NB4 (cell line): ENCODE results near the gene DLG2.

Experiments used
- DNase-seq: peaks from one replicate; pipeline ENCODE4 v3.0.0; 2010; ENCODE audit warnings: low read depth
- H3K4me3 ChIP-seq: one replicate; pipeline ENCODE4 v1.5.1; 2011; ENCODE audit warnings: mild to moderate bottlenecking, low read depth, low read length, moderate library complexity
- MYC ChIP-seq: IDR thresholded peaks from 2 replicates; pipeline ENCODE4 v1.6.1; 2011; ENCODE audit warnings: low read depth, low read length
- POLR2A ChIP-seq: IDR thresholded peaks from 2 replicates; pipeline ENCODE4 v1.6.1; 2011; ENCODE audit warnings: mild to moderate bottlenecking; ENCODE audit not compliant: insufficient read length; ENCODE audit errors: extremely low read depth
- TF ChIP-seq, protein P1 (sequence below): IDR thresholded peaks from one replicate; pipeline ENCODE4 v1.5.1; 2012; ENCODE audit warnings: low read depth, low read length
- TF ChIP-seq, protein P2 (sequence below): IDR thresholded peaks from 2 replicates; pipeline ENCODE4 v1.6.1; 2011; ENCODE audit warnings: low read depth, low read length

The DLG2 gene

DNA sequence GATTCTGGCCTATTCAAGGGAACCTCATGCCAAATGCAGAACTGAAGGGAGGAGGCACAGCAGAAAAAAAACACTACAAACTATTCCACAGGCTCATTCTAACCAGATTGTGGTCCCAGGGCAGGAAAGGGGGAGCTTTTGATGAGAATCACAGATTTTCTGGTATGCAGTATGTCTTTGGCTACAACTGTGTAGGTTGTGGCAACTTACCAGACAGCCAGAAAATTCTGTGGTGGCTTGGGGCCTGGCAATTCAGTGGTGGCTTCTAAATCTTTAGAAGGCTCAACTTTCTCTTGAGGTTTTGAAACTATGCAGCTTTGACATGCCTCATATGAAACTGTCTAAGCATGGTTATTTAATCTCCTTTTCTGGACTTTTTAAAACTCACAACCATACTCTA is 1490.2 kb downstream of the DLG2 start:
- TF ChIP-seq, protein P1, sequence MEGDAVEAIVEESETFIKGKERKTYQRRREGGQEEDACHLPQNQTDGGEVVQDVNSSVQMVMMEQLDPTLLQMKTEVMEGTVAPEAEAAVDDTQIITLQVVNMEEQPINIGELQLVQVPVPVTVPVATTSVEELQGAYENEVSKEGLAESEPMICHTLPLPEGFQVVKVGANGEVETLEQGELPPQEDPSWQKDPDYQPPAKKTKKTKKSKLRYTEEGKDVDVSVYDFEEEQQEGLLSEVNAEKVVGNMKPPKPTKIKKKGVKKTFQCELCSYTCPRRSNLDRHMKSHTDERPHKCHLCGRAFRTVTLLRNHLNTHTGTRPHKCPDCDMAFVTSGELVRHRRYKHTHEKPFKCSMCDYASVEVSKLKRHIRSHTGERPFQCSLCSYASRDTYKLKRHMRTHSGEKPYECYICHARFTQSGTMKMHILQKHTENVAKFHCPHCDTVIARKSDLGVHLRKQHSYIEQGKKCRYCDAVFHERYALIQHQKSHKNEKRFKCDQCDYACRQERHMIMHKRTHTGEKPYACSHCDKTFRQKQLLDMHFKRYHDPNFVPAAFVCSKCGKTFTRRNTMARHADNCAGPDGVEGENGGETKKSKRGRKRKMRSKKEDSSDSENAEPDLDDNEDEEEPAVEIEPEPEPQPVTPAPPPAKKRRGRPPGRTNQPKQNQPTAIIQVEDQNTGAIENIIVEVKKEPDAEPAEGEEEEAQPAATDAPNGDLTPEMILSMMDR, result no peak
- TF ChIP-seq, protein P2, sequence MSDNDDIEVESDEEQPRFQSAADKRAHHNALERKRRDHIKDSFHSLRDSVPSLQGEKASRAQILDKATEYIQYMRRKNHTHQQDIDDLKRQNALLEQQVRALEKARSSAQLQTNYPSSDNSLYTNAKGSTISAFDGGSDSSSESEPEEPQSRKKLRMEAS, result no peak
- TF ChIP-seq MYC, result no peak
- TF ChIP-seq POLR2A, result no peak
- DNase-seq, result no peak
- H3K4me3 ChIP-seq, result no peak overlapping the region

DNA sequence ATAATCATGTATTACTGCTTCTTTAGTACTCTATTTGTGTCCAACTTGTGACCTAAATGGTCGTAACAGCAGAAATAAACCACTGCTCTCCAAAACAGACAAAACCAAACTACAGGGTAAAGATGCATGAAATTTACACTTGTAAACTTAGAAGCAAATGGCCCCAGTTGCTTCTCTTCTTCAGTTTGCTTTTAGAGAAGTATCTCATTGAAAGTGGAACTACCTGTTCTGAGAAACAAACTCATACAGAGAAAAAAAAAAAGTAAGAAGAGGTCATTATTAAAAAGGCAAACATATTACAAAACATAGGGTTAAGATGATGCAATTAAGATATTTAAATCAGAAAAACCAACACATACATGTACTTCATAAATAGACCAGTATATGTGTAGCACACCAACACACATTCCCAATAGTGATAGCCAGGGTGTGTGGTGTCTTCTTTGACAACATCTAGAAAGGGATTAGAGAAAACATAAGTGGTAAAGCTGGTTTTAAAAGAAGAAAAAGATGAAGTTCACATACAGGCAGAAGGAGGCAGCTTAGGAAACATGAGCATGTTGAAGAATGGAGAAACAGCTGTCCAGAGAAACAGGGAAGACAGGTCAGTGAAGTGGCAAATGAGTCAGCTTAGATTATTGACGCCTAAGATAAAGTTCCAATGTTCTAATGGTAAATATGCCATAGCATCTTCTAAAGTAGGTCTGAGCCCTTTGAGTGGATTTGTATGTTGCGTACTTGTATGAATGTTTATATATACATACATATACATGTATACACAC is 1496.3 kb downstream of the DLG2 start:
- DNase-seq, result no peak
- no peak overlapping the region for H3K4me3 ChIP-seq
- TF ChIP-seq, protein P2, result no peak
- TF ChIP-seq, protein P1, result no peak
- TF ChIP-seq POLR2A (no peak), MYC (no peak)

DNA sequence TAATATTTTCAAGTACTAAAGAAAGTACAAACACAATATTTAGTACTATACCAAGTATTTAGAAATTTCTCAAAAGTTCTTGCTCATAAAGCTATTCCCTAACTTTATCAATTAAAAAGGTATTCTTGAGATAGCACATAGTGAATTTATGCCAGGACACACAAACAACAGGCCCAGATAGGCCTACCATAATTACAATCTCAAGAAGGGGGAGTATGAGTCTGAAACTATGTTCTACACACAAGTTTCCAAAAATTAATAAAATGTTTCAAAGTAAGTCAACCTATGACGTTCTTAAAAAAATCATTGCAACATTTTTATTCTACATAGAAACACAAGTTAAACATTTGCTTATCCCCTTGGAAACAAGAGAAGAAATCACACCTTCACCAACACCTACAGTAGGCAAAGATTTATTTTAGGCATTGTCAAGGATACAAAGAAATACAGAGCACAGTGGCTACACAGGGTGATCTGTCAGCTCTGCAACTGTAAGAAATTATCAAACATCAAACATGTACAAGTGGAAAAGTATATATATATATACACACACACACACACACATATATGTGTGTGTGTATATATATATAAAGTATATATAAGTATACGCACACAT is 1497.1 kb downstream of the DLG2 start:
- H3K4me3 ChIP-seq, result no peak overlapping the region
- no peak for DNase-seq
- no peak for TF ChIP-seq MYC
- TF ChIP-seq, protein P2, result no peak

DNA sequence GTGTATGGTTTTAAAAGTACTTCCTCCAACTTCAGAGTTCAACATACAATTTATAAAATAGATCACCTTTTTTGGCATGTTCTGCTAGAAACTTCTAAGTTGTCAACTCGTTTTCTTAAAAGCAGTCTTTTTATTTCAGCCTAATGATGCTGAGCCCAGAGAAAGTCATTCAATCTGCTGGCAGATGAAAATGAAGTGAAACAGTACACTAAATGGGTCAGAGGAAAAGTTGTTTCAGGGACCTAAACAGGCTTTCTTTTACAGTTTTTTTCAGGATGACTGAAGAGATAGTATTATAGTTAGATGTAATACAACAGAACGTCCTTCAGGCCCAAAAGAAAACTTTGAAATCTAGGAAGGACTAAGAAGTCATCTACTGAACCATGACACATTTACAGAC is 1498.3 kb downstream of the DLG2 start:
- no peak overlapping the region for H3K4me3 ChIP-seq
- no peak for DNase-seq
- no peak for TF ChIP-seq MYC
- TF ChIP-seq, protein P2, result no peak
- TF ChIP-seq POLR2A, result no peak

DNA sequence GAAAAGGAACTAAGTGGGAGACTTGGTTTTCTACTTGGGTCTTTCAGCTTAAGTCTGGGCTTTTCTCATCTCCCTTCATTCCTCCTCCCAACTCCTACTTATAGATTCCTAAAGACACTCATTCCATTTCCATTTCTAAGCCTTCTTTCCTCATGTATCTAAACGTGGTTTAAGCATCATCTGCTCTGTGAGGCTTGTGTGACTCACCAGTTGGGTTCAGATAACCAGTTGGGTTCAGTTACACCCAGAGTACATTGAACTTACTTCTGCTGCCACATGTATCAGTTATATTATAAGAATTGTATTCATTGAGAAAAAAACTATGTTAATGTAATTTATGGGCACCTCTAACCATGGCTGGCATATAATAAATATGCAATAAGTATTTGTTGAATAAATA is 1509.8 kb downstream of the DLG2 start:
- TF ChIP-seq, protein P1, result no peak
- TF ChIP-seq MYC (no peak), POLR2A (no peak)
- TF ChIP-seq, protein P2, result no peak
- no peak overlapping the region for H3K4me3 ChIP-seq
- DNase-seq, result no peak

DNA sequence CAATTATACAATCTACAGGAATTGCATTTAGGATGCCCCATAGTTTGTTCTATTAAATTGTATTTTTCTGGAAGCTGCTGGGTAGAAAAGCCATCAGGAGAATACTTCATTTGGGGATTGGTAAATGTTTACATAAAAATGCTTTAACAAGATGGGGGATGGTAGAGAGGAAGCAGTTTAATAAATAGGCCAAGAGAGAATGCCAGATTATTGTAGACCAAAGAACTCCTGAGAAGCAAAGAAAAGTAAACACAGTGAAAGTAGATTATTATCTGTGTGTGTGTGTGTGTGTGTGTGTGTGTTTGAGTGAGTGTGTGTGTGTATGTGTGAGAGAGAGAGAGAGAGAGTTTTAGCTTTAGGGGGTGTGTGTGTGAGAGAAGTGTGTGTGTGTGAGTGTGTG is 1520.6 kb downstream of the DLG2 start:
- H3K4me3 ChIP-seq, result no peak overlapping the region
- TF ChIP-seq, protein P1, result no peak
- TF ChIP-seq POLR2A (no peak), MYC (no peak)
- TF ChIP-seq, protein P2, result no peak
- DNase-seq, result no peak
